GM12801 (cell line): ENCODE data around the gene CAPN13.

ENCODE experiments used
- TF ChIP-seq, protein P1 (sequence below): IDR thresholded peaks from one replicate; pipeline ENCODE4 v1.5.1; 2011; ENCODE audit warnings: control low read depth; ENCODE audit not compliant: insufficient read length; ENCODE audit errors: extremely low read depth

CAPN13 gene

DNA sequence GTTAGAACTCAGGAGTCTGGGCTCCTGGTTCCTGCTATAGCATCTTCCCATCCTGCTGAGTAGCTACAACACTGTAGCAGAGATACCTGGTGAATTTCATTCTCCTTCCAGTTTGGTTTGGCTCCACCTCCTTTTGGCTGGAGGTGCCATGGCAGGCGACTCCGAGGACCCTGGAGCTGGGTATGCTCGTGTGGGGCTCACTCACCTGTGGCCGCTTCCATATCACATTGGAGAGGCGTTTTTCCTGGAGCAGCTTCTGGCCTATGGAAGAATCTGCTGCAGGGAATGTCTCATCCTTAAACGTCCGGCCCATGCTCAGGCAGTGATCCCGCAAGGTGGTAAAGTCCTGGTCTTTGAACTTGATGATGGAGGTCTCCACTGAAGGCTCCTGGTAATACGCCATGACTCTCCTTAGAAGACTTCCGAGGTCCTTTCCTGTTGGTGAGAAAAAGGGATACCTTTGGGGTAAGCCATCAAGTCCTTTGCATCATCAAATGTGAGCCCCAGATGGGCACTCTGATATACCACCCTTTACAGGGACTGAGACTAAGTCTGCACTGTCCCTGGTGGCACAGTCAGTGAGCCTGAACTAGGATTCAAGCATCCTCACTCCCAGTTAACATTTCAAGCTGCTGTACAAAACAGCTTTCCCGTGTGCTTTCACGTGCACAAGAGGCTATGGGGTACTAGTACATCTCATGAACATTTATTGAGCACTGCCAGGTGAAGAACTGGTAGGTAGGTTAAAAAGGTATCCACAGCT lies 20.1 kb downstream of the CAPN13 start:
- TF ChIP-seq, protein P1, sequence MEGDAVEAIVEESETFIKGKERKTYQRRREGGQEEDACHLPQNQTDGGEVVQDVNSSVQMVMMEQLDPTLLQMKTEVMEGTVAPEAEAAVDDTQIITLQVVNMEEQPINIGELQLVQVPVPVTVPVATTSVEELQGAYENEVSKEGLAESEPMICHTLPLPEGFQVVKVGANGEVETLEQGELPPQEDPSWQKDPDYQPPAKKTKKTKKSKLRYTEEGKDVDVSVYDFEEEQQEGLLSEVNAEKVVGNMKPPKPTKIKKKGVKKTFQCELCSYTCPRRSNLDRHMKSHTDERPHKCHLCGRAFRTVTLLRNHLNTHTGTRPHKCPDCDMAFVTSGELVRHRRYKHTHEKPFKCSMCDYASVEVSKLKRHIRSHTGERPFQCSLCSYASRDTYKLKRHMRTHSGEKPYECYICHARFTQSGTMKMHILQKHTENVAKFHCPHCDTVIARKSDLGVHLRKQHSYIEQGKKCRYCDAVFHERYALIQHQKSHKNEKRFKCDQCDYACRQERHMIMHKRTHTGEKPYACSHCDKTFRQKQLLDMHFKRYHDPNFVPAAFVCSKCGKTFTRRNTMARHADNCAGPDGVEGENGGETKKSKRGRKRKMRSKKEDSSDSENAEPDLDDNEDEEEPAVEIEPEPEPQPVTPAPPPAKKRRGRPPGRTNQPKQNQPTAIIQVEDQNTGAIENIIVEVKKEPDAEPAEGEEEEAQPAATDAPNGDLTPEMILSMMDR: no peak

DNA sequence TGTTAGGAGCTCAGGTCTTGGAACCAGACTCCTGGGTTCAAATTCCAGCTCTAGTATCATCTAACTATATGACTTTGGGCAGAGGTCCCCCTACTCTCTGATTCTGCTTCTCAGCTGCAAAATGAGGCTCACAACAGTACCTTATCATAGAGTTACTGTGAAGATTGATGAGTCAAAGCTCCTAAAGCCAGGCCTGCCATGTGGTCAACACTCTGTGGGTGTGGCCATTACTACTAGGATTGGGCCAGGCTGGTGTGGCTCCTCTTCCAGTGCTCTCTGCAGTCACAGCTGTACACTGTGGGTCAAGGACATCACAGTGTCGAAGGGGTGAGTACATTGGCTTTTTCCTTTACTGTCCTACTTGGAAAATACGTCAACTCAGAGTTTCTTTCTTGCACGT lies 22.6 kb downstream of the CAPN13 start:
- TF ChIP-seq, protein P1: no peak

GRCh38 chr2:30781961-30782533 lies 25.2 kb downstream of the CAPN13 start:
- TF ChIP-seq, protein P1: no peak

DNA sequence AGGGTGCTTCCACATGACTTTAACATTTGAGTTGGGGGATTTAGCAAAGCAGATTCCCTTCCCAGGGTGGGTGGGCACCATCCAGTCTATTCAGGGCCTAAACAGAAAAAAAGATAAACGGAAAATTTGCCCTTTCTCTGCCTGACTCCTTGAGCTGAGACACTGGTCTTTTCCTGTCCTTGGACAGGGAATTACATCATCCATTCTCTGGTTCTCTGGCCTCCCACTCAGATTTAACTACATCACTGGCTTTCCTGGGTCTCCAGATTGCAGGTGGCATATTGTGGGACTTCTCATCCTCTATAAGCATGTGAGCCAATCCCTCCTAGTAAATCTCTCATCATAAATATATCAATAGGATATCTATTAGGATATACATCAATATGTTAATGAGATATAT lies 25.8 kb downstream of the CAPN13 start:
- TF ChIP-seq, protein P1: no peak

DNA sequence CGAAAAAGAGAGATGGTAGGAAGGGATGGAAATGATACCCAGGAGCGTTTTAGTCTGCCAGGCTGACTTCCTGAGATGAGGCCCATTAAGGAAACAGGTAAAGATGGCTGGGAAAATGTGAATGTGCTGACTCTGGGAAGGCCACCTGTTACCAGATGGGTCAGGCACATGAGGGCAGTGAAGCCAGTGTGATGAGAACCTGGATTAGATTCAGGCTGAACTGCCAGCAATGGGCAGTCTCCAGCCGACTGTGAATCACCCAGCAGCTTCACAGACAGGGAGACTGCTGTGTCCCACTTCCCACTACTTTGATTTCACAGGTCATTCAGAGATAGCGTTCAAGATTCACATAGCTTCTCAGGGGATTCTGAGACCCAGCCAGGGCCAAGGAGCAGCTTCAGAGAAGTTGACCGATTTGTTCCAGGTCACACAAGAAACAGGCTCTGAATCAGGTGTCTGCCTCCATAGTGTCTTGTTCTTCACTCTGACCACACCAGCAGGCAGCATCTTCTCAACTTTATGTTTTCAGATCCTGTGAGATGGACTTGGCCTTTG lies 26.4 kb downstream of the CAPN13 start:
- TF ChIP-seq, protein P1: no peak

- TF ChIP-seq, protein P1: no peak
Measured at GRCh38 chr2:30778611-30779010, 28.6 kb downstream of the CAPN13 start.

DNA sequence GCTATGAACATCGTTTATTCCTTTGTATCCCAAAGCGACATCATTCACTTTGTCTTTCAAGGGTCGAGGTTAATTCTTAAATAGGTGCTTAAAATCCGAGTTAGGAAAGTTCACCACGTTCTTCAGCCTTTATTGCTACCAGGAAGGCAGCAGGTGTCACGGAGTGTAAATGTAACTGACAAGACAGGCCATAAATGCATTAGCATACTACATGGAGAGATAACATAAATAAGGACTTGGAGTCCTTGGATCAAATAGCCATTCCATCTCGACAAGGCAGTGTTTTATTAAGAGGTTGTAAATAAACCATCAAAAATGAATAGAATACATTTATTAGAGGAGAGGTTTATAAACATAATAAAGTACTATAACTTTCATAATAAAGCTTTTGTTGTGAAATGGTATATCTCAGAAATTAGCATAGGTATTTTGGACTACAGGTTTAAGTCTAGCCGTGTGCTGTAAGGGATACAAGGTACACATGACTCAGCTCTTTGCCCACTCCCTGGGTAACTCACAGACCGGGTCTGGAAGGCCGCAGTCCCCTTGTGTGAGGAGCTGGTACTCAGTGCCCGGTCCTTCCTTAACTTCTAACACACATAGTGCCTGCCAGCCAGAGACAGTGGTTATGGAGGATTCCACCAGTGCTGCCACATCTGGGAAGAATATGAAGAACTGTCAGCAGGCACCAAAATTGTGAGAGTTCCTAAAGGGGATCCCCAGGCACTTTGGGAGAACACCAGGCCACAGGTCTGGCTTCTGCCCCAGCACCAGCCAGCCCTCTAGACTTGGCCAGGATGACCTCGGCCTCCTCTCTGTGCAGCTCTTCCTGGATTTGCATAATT lies 29.4 kb downstream of the CAPN13 start:
- TF ChIP-seq, protein P1: no peak
